RCC 7860 (cell line): Measurements from ENCODE around the gene SUMF2.
"Not testable (repeated sequence)": the region's sequence is repeated elsewhere in the genome, so short reads cannot be mapped to it uniquely, and the experiment has no call there.

Experiments used
- DNase-seq: peaks from one replicate; pipeline ENCODE4 v3.0.0-alpha.2; 2015; ENCODE audit warnings: low spot score
- FAIRE-seq: peaks from 2 replicates; lab custom pipeline; 2012; peaks lifted over from hg19 to GRCh38; lab: Jason Lieb, UNC

The SUMF2 gene

DNA sequence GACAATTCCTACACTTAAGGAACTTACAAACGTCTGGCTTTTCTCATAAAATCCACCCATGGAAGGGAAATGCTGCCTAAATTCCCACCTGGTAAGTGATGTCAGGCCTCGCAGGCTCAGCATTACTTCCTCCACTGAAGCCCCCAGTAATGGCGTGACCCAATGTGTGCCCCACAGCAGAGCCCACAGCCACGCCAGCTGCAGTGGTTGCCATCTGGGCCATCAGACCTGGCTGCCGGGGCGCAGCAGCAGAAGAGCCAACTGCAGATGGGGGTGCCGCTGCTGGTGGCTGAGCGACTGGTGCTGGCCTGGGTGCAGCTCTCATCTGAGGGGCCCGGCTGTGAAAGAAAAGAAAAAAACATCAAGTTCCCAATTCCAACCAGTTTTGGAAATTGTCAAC is 40.1 kb downstream of the SUMF2 start:
- not testable (repeated sequence) for DNase-seq, FAIRE-seq

DNA sequence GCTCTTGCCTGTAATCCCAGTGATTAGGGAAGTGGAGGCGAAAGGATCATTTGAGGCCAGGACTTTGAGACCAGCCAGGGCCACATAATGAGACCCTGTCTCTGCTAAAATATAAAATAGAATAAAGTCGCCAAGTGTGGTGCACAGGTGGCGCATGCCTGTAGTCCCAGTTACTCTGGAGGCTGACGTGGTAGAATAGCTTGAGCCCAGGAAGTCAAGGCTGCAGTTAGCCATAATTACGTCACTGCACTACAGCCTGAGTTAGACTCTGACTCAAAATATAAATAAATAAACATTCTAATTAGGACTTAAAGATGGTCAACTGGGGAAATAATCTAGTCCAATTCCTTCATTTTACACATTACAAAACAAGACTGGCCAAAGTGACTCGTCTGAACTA is 41.4 kb downstream of the SUMF2 start:
- peak; percentile 69 for DNase-seq
- no peak for FAIRE-seq

DNA sequence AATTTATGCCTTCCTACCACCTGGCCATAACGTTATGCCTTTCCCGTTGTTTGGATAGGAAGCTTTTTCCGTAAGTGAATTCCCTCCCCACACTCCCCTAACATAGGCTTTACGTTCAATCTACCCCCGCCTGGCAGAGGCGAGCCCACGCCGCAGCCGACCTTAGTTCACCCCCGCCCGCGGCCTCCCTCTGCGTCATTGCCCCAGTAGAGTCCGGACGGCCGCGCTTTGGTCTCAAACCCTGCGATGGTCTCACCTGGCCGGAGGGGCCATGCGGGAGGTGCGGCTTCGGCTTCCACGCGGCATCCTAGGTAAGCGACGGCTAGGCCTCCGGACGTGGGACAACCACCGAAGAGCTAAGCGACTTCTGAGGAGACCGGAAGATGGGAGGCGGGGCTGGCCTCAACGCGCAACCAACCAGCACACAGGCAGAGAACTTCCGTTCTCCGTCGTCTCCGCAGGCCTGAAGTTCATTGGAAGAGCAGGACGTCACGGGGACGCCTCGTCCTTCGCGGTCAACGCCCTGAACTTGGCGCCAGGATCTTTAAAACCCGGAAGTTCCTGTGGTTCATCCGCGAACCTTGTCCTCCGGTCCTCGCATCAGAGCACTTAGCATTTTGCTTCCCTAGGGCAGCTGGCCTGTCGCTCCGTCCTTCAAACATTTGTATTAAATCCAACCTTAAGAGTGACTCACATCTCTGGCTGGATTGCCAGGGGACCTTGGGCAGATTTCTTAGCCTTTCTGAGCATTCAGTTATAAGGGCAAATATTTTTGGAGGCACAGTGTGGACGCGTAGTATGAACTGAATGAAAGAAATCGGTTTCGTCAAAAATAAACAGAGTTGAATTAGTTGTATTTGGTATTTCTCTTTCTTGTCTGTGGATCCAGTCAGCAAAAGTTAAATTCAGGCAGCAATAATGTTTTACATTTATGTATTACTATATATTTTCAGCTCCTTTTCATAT is 42.3 kb downstream of the SUMF2 start, which contains the start of gene CHCHD2:
CHCHD2 (minus strand) TSS at position 369 of the 966 bp plus-strand sequence; CDS start at position 306, 63 bp downstream.
- DNase-seq, result peak; percentile 99
- peak; percentile 90 for FAIRE-seq

DNA sequence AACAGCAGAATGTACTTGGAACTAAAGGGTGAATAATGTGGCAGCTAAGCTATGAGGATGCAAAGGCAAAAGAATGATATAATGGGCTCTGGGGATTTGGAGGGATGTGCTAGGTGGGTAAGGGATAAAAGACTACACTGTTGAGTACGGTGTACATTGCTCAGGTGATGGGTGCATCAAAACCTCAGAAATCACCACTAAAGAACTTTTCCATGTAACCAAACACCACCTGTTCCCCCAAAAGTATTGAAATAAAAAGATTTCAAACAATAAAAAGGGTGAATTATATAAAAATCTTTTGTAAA is 43.8 kb downstream of the SUMF2 start:
- FAIRE-seq, result no peak

DNA sequence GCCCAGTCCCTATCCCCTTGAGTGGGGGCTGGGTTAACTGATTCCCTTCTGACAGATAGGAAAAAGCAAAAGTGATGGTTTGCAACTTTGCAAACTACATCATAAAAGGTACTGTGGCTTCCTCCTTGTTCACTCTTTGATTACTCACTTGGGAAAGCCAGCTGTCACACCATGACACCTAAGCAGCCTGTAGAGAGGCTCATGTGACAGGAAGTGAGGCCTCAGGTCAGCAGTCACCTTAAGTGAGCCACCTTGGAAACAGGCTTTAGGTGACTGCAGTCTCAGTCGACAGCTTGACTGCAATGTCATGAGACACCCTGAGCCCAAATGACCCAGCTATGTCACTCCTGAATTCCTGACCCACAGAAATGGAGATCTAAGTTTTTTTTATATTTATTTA is 46.5 kb downstream of the SUMF2 start:
- FAIRE-seq (no peak), DNase-seq (no peak)

More for the DNA sequence above, 43.8 kb downstream of the SUMF2 start:
- DNase-seq, result no peak

DNA sequence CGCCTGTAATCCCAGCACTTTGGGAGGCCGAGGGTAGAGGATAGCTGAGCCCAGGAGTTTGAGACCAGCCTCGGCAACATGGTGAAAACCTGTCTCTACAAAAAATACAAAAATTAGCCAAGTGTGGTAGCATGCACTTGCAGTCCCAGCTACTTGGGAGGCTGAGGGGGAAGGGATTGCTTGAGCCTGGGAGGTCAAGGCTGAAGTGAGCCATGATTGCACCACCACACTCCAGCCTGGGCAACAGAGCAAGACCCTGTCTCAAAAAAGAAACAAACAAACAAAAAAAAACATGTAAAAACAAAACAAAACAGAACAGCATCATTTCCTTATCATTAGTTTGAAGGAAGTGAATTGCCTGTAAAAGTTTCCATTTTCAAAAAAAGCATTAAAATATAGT is 48.2 kb downstream of the SUMF2 start:
- DNase-seq, FAIRE-seq: not testable (repeated sequence)

DNA sequence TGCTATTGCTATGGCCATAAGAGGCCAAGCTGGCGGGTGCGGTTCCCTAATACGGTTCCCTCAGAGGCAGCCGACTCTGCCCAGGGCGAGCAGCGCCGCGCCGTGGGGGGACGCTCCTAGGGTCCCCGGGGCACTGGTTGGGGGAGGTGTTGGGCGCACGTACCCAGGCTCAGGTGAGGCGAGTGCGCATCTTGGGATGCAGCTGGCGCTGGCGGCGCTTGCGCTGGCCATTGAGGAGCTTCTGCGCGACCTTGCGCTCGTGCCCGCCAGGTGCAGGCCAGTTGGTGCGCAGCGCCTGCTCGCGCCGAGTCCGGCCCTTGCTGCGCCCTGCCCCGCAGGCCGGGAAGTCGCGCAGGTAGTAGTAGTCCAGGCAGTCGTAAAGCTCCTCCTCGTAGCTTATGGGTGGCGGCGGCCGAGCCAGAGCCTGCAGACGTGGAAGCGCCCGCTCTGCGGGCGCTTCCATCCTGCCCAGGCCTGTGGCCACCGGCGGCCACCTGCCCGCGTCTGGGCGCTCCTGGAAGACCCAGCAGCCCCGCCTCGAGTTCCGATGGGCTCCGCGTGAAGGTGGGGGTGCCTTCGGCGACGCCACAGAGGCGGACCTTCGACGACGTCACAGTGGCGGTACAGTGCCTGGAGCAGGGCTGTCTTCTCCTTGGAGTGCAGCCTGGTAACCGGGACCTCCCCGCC is 51.9 kb downstream of the SUMF2 start, which contains the start of gene NUPR2:
NUPR2 (minus strand) TSS at position 566 of the 687 bp plus-strand sequence; CDS start at position 463, 103 bp downstream.
- no peak for FAIRE-seq
- no peak for DNase-seq

DNA sequence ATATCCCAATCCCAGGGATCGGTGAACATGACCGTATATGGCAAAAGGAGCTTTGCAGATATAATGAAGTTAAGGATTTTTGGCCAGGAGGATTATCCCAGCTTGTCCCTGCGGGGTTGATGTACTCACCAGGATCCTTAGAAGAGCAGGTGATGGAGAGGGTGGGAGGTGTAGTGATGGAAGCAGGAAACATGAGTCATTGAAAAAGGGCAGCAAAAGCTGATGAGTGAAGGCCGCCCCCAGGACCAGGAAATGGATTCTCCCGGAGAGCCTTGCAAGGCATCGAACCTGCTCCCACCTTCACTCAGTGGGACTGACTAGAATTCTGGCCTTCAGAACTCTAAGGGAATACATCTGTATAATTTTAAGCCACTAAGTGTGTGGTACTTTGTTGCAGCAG is 57.4 kb downstream of the SUMF2 start:
- FAIRE-seq (no peak), DNase-seq (no peak)

DNA sequence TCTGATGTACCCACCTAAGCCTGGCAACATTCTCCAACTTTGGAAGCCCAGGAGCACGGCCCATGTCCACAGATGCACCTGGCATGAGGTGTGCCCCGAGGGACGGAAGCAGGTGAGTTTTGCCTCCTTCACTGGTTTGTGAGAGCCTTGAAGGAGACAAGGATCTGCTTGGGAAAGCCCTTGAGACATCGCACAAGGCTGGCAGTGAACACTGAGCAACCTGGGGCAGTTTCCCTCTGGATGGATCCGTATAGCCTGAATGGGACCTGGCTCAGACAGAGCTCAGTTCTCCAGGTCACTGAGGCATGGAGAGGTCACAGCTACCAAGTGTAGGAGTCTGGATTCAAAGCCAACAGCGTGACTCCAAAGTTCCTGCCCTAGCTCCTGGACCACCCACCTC is 60.9 kb downstream of the SUMF2 start:
- DNase-seq (no peak), FAIRE-seq (no peak)

DNA sequence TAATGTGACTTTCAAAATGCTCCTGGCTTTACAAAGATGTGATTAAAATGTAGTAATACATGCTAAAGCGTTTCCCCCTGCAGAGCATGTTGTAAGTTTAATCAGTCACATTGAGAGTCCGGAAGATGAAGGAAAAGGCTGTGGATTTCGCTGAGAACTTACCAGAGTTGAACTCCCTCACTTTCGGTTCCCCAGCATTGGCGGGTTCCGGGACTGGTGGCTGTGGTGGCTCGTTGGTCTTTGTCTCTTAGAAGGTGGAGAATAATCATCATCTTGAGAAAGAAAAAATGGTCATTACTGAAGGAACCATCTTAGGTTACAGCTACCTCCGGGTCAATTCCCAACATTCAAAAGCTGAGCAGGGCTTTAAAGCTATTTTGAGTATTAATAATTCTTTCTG is 61.7 kb downstream of the SUMF2 start:
- no peak for DNase-seq
- FAIRE-seq, result no peak

DNA sequence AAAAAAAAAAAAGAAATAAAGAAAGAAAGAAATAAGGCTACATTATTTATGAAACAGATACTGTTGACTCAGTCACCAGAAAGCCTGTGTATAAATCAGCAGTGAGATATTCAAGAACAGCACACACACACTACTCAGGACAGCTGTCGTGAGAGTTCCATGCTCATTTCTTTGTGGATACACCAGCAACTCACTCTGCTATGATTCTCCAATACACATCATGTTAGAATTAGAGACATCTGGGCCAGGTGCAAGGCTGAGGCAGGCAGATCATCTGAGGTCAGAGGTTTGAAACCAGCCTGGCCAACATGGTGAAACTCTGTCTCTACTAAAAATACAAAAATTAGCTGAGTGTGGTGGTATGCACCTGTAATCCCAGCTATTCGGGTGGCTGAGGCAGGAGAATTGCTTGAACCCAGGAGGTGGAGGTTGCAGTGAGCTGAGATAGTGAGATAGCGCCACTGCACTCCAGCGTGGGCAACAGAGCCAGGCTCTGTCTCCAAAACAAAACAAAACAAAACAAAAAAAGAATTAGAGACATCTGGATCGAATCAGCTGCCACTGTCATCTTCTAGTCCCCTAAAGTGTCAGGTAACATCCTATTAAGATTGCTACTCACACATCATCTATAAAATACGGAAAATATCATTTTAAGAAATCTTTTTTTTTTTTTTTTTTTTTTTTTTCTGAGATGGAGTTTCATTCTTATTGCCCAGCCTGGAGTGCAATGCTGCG is 63.3 kb downstream of the SUMF2 start:
- no peak for DNase-seq
- no peak for FAIRE-seq
